RWPE1 (cell line): ENCODE results near the gene RANBP9.

ENCODE experiments used
- CTCF ChIA-PET: fragments of 350-600 bp; sonication (Branson Sonifier 250); formaldehyde crosslinking; extraction: SDS; loops from one replicate; lab custom pipeline; 2021; lab: Yijun Ruan, JAX
- POLR2A ChIA-PET: fragments of 400-600 bp; formaldehyde crosslinking; extraction: SDS; loops from one replicate; lab custom pipeline; 2020; ENCODE audit warnings: antibody characterized with exemption; ENCODE audit not compliant: low non-redundant PET; lab: Yijun Ruan, JAX
- DNase-seq: peaks from one replicate; pipeline ENCODE4 v3.0.0; 2012; ENCODE audit warnings: low spot score
- H3K27ac ChIP-seq: fragments of 450-650 bp; 2 replicates; pipeline ENCODE4 v1.5.1; 2017
- TF ChIP-seq, protein P1 (sequence below): fragments of 450-650 bp; conservative IDR thresholded peaks from 2 replicates; pipeline ENCODE4 v1.5.1; 2017; ENCODE audit warnings: low read depth, mild to moderate bottlenecking

Gene RANBP9

DNA sequence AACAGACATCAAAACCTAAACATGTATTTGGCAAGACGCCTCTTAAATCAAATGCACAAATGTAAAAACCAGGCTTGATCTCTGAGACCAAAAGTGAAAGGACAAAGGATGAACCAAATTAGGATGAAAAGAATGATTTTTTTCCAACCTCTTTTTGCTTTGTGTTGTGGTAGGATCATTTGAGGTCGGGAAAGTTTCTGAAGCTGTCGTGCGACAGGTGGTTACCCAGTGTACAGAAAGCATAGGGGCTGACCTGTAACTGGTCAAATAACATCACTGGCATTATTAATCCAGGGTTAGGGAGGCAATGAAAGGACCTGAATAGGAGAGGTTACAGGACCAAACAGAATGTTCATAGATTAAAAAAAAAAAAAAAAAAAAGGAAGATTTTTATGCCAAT lies 114.6 kb downstream of the RANBP9 start:
- DNase-seq: no peak
- TF ChIP-seq, protein P1, sequence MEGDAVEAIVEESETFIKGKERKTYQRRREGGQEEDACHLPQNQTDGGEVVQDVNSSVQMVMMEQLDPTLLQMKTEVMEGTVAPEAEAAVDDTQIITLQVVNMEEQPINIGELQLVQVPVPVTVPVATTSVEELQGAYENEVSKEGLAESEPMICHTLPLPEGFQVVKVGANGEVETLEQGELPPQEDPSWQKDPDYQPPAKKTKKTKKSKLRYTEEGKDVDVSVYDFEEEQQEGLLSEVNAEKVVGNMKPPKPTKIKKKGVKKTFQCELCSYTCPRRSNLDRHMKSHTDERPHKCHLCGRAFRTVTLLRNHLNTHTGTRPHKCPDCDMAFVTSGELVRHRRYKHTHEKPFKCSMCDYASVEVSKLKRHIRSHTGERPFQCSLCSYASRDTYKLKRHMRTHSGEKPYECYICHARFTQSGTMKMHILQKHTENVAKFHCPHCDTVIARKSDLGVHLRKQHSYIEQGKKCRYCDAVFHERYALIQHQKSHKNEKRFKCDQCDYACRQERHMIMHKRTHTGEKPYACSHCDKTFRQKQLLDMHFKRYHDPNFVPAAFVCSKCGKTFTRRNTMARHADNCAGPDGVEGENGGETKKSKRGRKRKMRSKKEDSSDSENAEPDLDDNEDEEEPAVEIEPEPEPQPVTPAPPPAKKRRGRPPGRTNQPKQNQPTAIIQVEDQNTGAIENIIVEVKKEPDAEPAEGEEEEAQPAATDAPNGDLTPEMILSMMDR: no peak
- H3K27ac ChIP-seq: no peak overlapping the region
- ChIA-PET CTCF (no interaction called here), POLR2A (no interaction called here)

DNA sequence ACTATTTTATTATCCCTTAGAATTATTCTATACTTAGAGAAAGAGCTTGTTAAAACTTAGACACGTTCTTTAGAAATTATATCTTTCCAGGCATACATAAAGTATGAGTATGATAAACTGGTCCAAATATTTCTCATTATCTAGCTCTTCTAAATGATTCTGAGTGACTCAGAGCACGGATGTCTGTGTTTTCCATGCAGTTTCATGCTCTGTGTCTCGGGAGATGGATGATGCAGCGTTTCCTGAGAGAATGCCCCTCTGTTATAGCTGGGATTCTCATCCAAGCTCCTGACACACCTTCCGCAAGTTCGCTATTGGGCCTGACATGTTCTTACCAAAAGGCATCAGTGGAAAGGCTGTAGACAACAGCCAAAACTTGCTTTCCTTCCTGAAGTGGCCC lies 117.9 kb downstream of the RANBP9 start:
- no peak overlapping the region for H3K27ac ChIP-seq
- TF ChIP-seq, protein P1: no peak
- DNase-seq: no peak
- ChIA-PET CTCF (no interaction called here), POLR2A (no interaction called here)

DNA sequence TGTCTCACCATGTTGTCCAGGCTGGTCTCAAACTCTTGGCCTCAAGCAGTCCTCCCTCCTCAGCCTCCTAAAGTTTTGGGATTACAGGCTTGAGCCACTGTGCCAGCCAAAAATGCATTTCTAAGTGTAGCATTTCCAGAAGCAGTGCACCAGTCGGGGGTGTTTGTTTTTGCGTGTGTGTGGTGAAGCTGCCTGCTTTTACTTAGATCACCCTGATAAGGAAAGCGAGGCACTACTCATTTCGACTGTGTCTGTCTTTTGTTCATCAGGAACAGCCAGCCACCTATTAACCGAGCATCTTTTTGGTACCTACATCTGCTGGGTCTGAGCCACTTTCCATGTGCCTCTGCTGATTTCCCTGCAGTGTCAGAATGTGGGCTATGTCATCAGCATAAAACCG lies 118.5 kb downstream of the RANBP9 start:
- no peak for DNase-seq
- TF ChIP-seq, protein P1: no peak
- CTCF ChIA-PET: interaction anchor here (1.3 kb wide), 1 partner anchor 17 kb away, joined by 6 read pairs; no protein-coding TSS in a partner anchor
- POLR2A ChIA-PET: no interaction called here
- H3K27ac ChIP-seq: no peak overlapping the region

DNA sequence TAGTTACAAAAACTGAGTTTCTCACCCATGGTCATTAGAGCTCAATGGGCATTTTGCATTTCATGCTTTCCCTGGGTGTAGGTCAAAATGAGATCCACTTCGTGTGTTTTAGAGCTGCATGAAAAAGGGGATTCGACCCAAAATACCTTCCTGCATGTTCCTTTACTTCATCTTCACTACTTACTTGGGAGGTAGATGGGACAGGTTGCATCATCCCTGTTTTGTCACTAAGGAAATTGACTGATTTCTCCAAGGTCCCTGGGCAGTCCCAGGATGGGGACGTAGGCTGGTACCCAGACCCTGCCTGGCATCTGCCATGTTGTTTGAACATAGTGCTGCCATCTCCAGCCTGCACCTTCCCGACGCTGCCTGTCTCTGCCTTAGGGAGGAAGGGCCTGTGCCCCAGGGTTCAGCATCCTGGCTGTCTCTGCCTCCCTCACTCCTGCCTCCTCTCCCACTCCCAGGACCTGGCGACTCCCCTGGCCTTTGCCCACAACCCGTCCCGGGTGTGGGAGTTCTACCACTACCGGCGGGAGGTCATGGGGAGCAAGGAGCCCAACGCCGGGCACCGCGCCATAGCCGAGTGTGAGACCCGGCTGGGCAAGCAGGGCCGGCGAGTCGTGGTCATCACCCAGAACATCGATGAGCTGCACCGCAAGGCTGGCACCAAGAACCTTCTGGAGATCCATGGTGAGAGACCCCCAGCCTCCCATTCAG lies 120.3 kb downstream of the RANBP9 start:
- TF ChIP-seq, protein P1: no peak
- ChIA-PET POLR2A (interaction anchor here (1.1 kb wide), 1 partner anchor 25 kb away, joined by 3 read pairs; no protein-coding TSS in a partner anchor), CTCF (interaction anchor here (1.3 kb wide), 1 partner anchor 16 kb away, joined by 6 read pairs; no protein-coding TSS in a partner anchor)
- H3K27ac ChIP-seq: no peak overlapping the region
- DNase-seq: no peak

DNA sequence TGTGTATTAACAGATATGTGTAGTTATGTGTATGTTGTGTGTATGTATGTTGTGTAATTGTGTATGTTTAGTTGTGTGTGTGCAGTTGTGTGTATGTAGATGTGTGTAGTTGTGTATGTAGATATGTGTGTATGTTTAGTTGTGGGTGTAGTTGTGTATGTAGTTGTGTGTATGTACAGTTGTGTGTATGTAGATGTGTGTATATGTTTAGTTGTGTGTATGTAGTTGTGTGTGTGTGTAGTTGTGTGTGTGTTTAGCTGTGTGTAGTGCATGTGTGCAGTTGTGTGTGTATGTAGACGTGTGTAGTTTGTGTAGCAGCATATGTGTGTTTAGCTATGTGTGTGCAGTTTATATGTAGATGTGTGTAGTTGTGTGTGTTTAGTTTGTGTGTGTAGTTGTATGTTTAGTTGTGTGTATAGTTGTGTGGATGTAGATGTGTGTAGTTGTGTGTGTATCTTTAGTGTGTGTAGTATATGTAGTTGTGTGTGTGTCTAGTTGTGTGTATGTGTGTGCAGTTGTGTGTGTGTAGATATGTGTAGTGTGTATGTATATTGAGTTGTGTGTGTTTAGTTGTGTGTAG lies 121.0 kb downstream of the RANBP9 start:
- TF ChIP-seq, protein P1: no peak
- CTCF ChIA-PET: no interaction called here
- no peak for DNase-seq
- no peak overlapping the region for H3K27ac ChIP-seq
- POLR2A ChIA-PET: no interaction called here

DNA sequence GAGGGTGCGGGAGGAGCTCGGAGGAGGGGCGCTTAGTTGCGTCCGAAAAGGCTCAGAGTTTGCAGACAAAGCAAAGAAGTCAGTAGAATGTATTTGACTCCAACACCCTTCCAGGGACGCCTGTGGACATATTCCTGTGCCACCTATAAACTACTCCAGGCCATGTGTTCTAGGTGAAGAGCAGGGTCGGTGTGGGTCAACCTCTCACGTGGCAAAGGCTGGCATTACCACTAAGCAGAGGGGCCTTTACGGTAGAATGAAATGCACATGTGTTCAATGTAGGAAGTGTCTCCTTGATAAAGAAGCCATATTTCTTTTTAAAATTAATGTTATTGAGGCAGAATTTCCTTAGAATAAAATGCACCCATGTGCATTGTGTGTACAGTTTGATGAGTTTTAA lies 121.8 kb downstream of the RANBP9 start:
- TF ChIP-seq, protein P1: no peak
- no peak overlapping the region for H3K27ac ChIP-seq
- CTCF ChIA-PET: no interaction called here
- no peak for DNase-seq
- POLR2A ChIA-PET: no interaction called here
